Mesenchymal stem cell (in vitro differentiated cells and primary cell): Measurements from ENCODE around the gene MARK1.

ENCODE experiments used
- DNase-seq: peaks from one replicate; pipeline ENCODE4 v3.0.0-alpha.2; 2013
- H2AFZ ChIP-seq: one replicate; pipeline ENCODE4 v1.6.1; 2013; ENCODE audit warnings: low read depth, mild to moderate bottlenecking, control low read depth, inconsistent platforms, low read length, moderate library complexity
- H2AK5ac ChIP-seq: 2 replicates; pipeline ENCODE4 v1.6.1; 2013; ENCODE audit warnings: low read length, moderate library complexity, mild to moderate bottlenecking, inconsistent platforms; ENCODE audit not compliant: severe bottlenecking
- H2BK120ac ChIP-seq: one replicate; pipeline ENCODE4 v1.6.1; 2013; ENCODE audit warnings: low read depth, mild to moderate bottlenecking, inconsistent platforms, low read length, moderate library complexity
- H2BK12ac ChIP-seq, 2 experiments: one replicate each; pipeline ENCODE4 v1.6.1; 2013; ENCODE audit warnings: inconsistent platforms in 2 of 2, low read length in 2 of 2, mild to moderate bottlenecking in 2 of 2, moderate library complexity in 2 of 2, control low read depth in 1 of 2
- H2BK15ac ChIP-seq: one replicate; pipeline ENCODE4 v1.6.1; 2013; ENCODE audit warnings: mild to moderate bottlenecking, low read depth, inconsistent platforms; ENCODE audit not compliant: poor library complexity, severe bottlenecking
- H2BK5ac ChIP-seq: 2 replicates; pipeline ENCODE4 v1.6.1; 2013; ENCODE audit warnings: low read depth, mild to moderate bottlenecking, low read length, control low read depth, inconsistent platforms; ENCODE audit not compliant: poor library complexity, severe bottlenecking
- H3K14ac ChIP-seq, 2 experiments: one replicate each; pipeline ENCODE4 v1.6.1; 2013; ENCODE audit warnings: inconsistent platforms in 2 of 2, low read length in 2 of 2, control low read depth in 1 of 2, mild to moderate bottlenecking in 1 of 2, moderate library complexity in 1 of 2
- H3K18ac ChIP-seq, 2 experiments: one replicate each; pipeline ENCODE4 v1.6.1; 2013; ENCODE audit warnings: inconsistent platforms in 2 of 2, low read length in 2 of 2, control low read depth in 1 of 2, low read depth in 1 of 2, mild to moderate bottlenecking in 1 of 2
- H3K23ac ChIP-seq, 2 experiments: one replicate each; pipeline ENCODE4 v1.6.1; 2013; ENCODE audit warnings: inconsistent platforms in 2 of 2, low read length in 2 of 2, mild to moderate bottlenecking in 2 of 2, moderate library complexity in 2 of 2, control low read depth in 1 of 2
- H3K27ac ChIP-seq: 2 replicates; pipeline ENCODE4 v1.5.1; 2013; ENCODE audit warnings: mild to moderate bottlenecking, moderate library complexity, low read length, control low read depth, inconsistent platforms; ENCODE audit not compliant: poor library complexity, severe bottlenecking
- H3K27me3 ChIP-seq, 2 experiments: 2 replicates each; pipeline versions ENCODE4 v1.6.1 to v1.7.0; 2013; ENCODE audit warnings: low read length in 2 of 2, mild to moderate bottlenecking in 2 of 2, moderate library complexity in 2 of 2, control low read depth in 1 of 2, inconsistent platforms in 1 of 2; ENCODE audit not compliant: control insufficient read depth in 1 of 2, insufficient read depth in 1 of 2
- H3K36me3 ChIP-seq, 2 experiments: 2 replicates each; pipeline versions ENCODE4 v1.6.1 to v1.7.0; 2013; ENCODE audit warnings: low read length in 2 of 2, control low read depth in 1 of 2, inconsistent platforms in 1 of 2, low read depth in 1 of 2, mild to moderate bottlenecking in 1 of 2; ENCODE audit not compliant: insufficient read depth in 2 of 2, control insufficient read depth in 1 of 2
- H3K4ac ChIP-seq, 2 experiments: one replicate each; pipeline ENCODE4 v1.6.1; 2013; ENCODE audit warnings: inconsistent platforms in 2 of 2, low read length in 2 of 2, mild to moderate bottlenecking in 2 of 2, moderate library complexity in 2 of 2, control low read depth in 1 of 2, low read depth in 1 of 2
- H3K4me1 ChIP-seq: 2 replicates; pipeline ENCODE4 v1.6.1; 2013; ENCODE audit warnings: low read depth, low read length, control low read depth; ENCODE audit not compliant: control insufficient read depth, insufficient read depth
- H3K4me2 ChIP-seq: 2 replicates; pipeline ENCODE4 v1.6.1; 2013; ENCODE audit warnings: low read length, mild to moderate bottlenecking, inconsistent platforms; ENCODE audit not compliant: poor library complexity, severe bottlenecking
- H3K4me3 ChIP-seq, 2 experiments: 2 replicates each; pipeline versions ENCODE4 v1.5.1 to v1.7.0; 2013; ENCODE audit warnings: low read length in 2 of 2, mild to moderate bottlenecking in 2 of 2, control low read depth in 1 of 2, low read depth in 1 of 2; ENCODE audit not compliant: insufficient read depth in 1 of 2
- H3K79me1 ChIP-seq: replicated peaks from 2 replicates; pipeline ENCODE4 v1.6.1; 2013; ENCODE audit warnings: mild to moderate bottlenecking, control low read depth, low read length, inconsistent platforms; ENCODE audit not compliant: poor library complexity, severe bottlenecking
- H3K9ac ChIP-seq: 2 replicates; pipeline ENCODE4 v1.7.0; 2013; ENCODE audit warnings: mild to moderate bottlenecking, low read length, moderate library complexity
- H3K9me3 ChIP-seq: 2 replicates; pipeline ENCODE4 v1.7.0; 2013; ENCODE audit warnings: mild to moderate bottlenecking, low read length; ENCODE audit not compliant: control insufficient read depth
- H4K8ac ChIP-seq: one replicate; pipeline ENCODE4 v1.6.1; 2013; ENCODE audit warnings: inconsistent platforms, mild to moderate bottlenecking, low read length, moderate library complexity
- H4K91ac ChIP-seq: one replicate; pipeline ENCODE4 v1.6.1; 2013; ENCODE audit warnings: mild to moderate bottlenecking, low read length, inconsistent platforms
- WGBS: methylation state at CpG from one replicate; pipeline ENCODE4 v1.1.7; 2013; ENCODE audit warnings: mixed read lengths; 5-methylcytosine and 5-hydroxymethylcytosine counted together

MARK1 gene

DNA sequence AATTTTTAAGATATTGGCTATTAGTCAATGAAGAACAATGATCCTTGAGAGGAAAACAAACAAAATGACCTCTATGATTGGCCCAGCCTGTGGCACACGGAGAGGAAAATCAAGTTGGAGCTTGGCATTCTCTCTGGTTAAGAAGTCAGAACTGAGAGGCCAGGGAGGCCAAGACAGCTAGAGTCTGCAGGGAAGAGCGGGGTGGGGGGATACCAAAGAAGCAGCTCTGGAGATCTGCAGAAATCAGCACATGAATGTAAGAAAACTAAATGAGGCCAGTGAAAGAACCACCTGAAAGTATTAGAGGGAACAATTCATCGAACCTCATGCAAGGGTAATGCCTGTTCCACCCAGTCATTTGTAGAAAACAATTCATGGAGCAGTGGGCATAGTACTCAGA is 138.4 kb downstream of the MARK1 start:
- Histone ChIP-seq H2BK15ac (no peak overlapping the region), H4K91ac (no peak overlapping the region), H3K23ac (no peak overlapping the region), H3K79me1 (no peaks in the 10 kb centered on the region), H4K8ac (no peak overlapping the region), H3K4me1 (no peaks in the 10 kb centered on the region), H3K4me3 (no peak overlapping the region), H3K27ac (no peak overlapping the region), H3K18ac (no peak overlapping the region), H3K4ac (no peak overlapping the region), H3K27me3 (no peaks in the 10 kb centered on the region), H2AK5ac (no peak overlapping the region), H3K36me3 (peaks cover 0 to 2% of the 10 kb centered on the region in 2 experiments), H3K9me3 (peaks cover 14% of the 10 kb centered on the region), H2BK120ac (no peak overlapping the region), H3K4me2 (no peak overlapping the region), H3K14ac (no peak overlapping the region), H3K9ac (no peak overlapping the region), H2BK12ac (no peak overlapping the region), H2AFZ (no peak overlapping the region), H2BK5ac (no peak overlapping the region)
- DNase-seq, result no peak
- 91% methylated on average over 3 of the region's 3 CpGs for WGBS

DNA sequence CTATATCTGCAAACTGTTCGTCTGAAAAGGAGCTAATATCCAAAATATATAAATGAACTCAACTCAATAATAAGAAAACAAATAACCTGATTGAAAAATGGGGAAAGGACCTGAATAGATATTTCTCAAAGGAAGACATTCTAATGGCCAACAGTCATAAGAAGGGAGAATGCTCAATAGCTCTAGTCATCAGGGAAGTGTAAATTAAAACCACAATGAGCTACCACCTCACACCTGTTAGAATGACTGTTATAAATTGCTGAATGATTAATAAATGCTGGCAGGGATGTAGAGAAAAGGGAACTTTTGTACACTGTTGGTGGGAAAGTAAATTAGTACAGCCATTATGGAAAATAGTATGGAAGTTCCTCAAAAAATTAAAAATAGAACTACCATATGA is 141.1 kb downstream of the MARK1 start:
- H3K79me1 ChIP-seq, result no peaks in the 10 kb centered on the region
- H2AK5ac ChIP-seq, result no peak overlapping the region
- peaks cover under 1 to 1% of the 10 kb centered on the region in 2 experiments for H3K27me3 ChIP-seq
- H3K9me3 ChIP-seq, result peaks cover 14% of the 10 kb centered on the region
- no peak overlapping the region for H3K27ac ChIP-seq
- H3K4me3 ChIP-seq, result no peak overlapping the region
- H3K4me1 ChIP-seq, result no peaks in the 10 kb centered on the region
- no peak overlapping the region for H2AFZ ChIP-seq
- no peak overlapping the region for H3K14ac ChIP-seq
- H3K4me2 ChIP-seq, result no peak overlapping the region
- no peak overlapping the region for H3K23ac ChIP-seq
- no peak overlapping the region for H2BK12ac ChIP-seq
- no peak overlapping the region for H3K9ac ChIP-seq
- no peak overlapping the region for H2BK120ac ChIP-seq
- no peak overlapping the region for H2BK15ac ChIP-seq
- H2BK5ac ChIP-seq, result no peak overlapping the region
- WGBS, result no CpG with 5 or more reads among the region's 1 CpG
- no peak overlapping the region for H3K18ac ChIP-seq
- H3K4ac ChIP-seq, result no peak overlapping the region
- no peak overlapping the region for H4K91ac ChIP-seq
- no peak for DNase-seq
- no peaks in the 10 kb centered on the region for H3K36me3 ChIP-seq
- no peak overlapping the region for H4K8ac ChIP-seq

- Histone ChIP-seq H3K9me3 (peaks cover 14% of the 10 kb centered on the region), H3K36me3 (no peaks in the 10 kb centered on the region)
These were observed 142.4 kb downstream of the MARK1 start for GRCh38 chr1:220670365-220670764.

GRCh38 chr1:220673921-220674320 is 146.0 kb downstream of the MARK1 start:
- no peak overlapping the region for H3K23ac ChIP-seq
- no peak overlapping the region for H2AK5ac ChIP-seq
- DNase-seq, result no peak
- no peak overlapping the region for H3K4me2 ChIP-seq
- no peak overlapping the region for H3K18ac ChIP-seq
- H3K4ac ChIP-seq, result no peak overlapping the region
- no peak overlapping the region for H2BK15ac ChIP-seq
- no peak overlapping the region for H2BK120ac ChIP-seq
- H3K9ac ChIP-seq, result no peak overlapping the region
- H3K4me3 ChIP-seq, result no peak overlapping the region
- no peak overlapping the region for H4K8ac ChIP-seq
- no peaks in the 10 kb centered on the region for H3K79me1 ChIP-seq
- no peak overlapping the region for H2BK5ac ChIP-seq
- H4K91ac ChIP-seq, result no peak overlapping the region
- H3K14ac ChIP-seq, result no peak overlapping the region
- H2AFZ ChIP-seq, result no peak overlapping the region
- no peaks in the 10 kb centered on the region for H3K4me1 ChIP-seq
- peaks cover 3% of the 10 kb centered on the region in 2 experiments for H3K27me3 ChIP-seq
- no peak overlapping the region for H2BK12ac ChIP-seq
- 89% methylated on average over 1 of the region's 1 CpG for WGBS
- H3K27ac ChIP-seq, result no peak overlapping the region
- no peaks in the 10 kb centered on the region for H3K36me3 ChIP-seq
- peaks cover 14% of the 10 kb centered on the region for H3K9me3 ChIP-seq

More at GRCh38 chr1:220670365-220670764, 142.4 kb downstream of the MARK1 start:
- H3K27me3 ChIP-seq, result peaks cover 3% of the 10 kb centered on the region in 2 experiments
- no peak overlapping the region for H4K8ac ChIP-seq
- no peak overlapping the region for H3K9ac ChIP-seq
- H2AFZ ChIP-seq, result no peak overlapping the region
- H3K23ac ChIP-seq, result no peak overlapping the region
- H2BK120ac ChIP-seq, result no peak overlapping the region
- no peak overlapping the region for H2BK12ac ChIP-seq
- H3K4me3 ChIP-seq, result no peak overlapping the region
- DNase-seq, result no peak
- no peak overlapping the region for H3K27ac ChIP-seq
- no peaks in the 10 kb centered on the region for H3K79me1 ChIP-seq
- no peak overlapping the region for H3K4me2 ChIP-seq
- H3K4ac ChIP-seq, result no peak overlapping the region
- H2BK5ac ChIP-seq, result no peak overlapping the region
- H2BK15ac ChIP-seq, result no peak overlapping the region
- H2AK5ac ChIP-seq, result no peak overlapping the region
- no peak overlapping the region for H4K91ac ChIP-seq
- no peak overlapping the region for H3K18ac ChIP-seq
- no peaks in the 10 kb centered on the region for H3K4me1 ChIP-seq
- no peak overlapping the region for H3K14ac ChIP-seq
